HEK293 (cell line): Measurements from ENCODE around the gene DHFR.

Experiments used
- CTCF ChIA-PET: fragments of 350-600 bp; formaldehyde crosslinking; extraction: SDS; loops from one replicate; lab custom pipeline; 2021; ENCODE audit warnings: antibody characterized with exemption; lab: Yijun Ruan, JAX
- POLR2A ChIA-PET: fragments of 300-600 bp; formaldehyde crosslinking; extraction: SDS; loops from one replicate; lab custom pipeline; 2020; ENCODE audit warnings: antibody characterized with exemption, inconsistent platforms; lab: Yijun Ruan, JAX
- H3K27ac ChIP-seq: fragments of 200-500 bp; sonication (Bioruptor generic); 2 replicates; pipeline ENCODE4 v1.5.1; 2014; ENCODE audit warnings: low read depth, low read length, control low read depth, inconsistent platforms; ENCODE audit errors: extremely low read depth
- H3K36me3 ChIP-seq, 2 experiments: fragments of 200-500 bp in 1 of 2; sonication (Bioruptor generic) in 1 of 2; 1 replicate in 1 of 2; 2 replicates in 1 of 2; pipeline ENCODE4 v1.5.1; 2014 to 2017; ENCODE audit warnings: inconsistent platforms in 2 of 2, low read length in 2 of 2; ENCODE audit not compliant: control insufficient read depth in 2 of 2, insufficient read depth in 1 of 2
- H3K4me1 ChIP-seq: fragments of 200-500 bp; sonication (Bioruptor generic); 2 replicates; pipeline ENCODE4 v1.5.1; 2014; ENCODE audit warnings: mild to moderate bottlenecking, low read length, inconsistent platforms; ENCODE audit not compliant: control insufficient read depth, insufficient read depth
- H3K4me3 ChIP-seq: 2 replicates; pipeline ENCODE4 v1.5.1; 2011; ENCODE audit warnings: low read depth, mild to moderate bottlenecking, control low read depth, low read length, moderate library complexity
- H3K9me3 ChIP-seq: fragments of 200-500 bp; sonication (Bioruptor generic); 2 replicates; pipeline ENCODE4 v1.5.1; 2014; ENCODE audit warnings: low read depth, low read length, inconsistent platforms; ENCODE audit not compliant: control insufficient read depth, insufficient read depth
- FEZF1 ChIP-seq: fragments of 450-650 bp; formaldehyde crosslinking; IDR thresholded peaks from 2 replicates; pipeline ENCODE4 v1.5.1; 2016; ENCODE audit warnings: missing biosample characterization, missing genetic modification characterization
- GLIS1 ChIP-seq: fragments of 450-650 bp; formaldehyde crosslinking; IDR thresholded peaks from 2 replicates; pipeline ENCODE4 v1.5.1; 2016; ENCODE audit warnings: missing biosample characterization, missing genetic modification characterization
- HIC1 ChIP-seq: fragments of 450-650 bp; formaldehyde crosslinking; IDR thresholded peaks from 2 replicates; pipeline ENCODE4 v1.5.1; 2016; ENCODE audit warnings: missing biosample characterization, missing genetic modification characterization
- KLF1 ChIP-seq: fragments of 450-650 bp; formaldehyde crosslinking; IDR thresholded peaks from 2 replicates; pipeline ENCODE4 v1.5.1; 2016; ENCODE audit warnings: missing biosample characterization, missing genetic modification characterization
- KLF7 ChIP-seq: fragments of 450-650 bp; formaldehyde crosslinking; IDR thresholded peaks from 2 replicates; pipeline ENCODE4 v1.5.1; 2016; ENCODE audit warnings: missing biosample characterization, missing genetic modification characterization, borderline replicate concordance
- KLF8 ChIP-seq: fragments of 450-650 bp; formaldehyde crosslinking; IDR thresholded peaks from 2 replicates; pipeline ENCODE4 v1.5.1; 2016; ENCODE audit warnings: missing biosample characterization, missing genetic modification characterization
- KLF9 ChIP-seq: fragments of 450-650 bp; formaldehyde crosslinking; IDR thresholded peaks from 2 replicates; pipeline ENCODE4 v1.5.1; 2016; ENCODE audit warnings: missing biosample characterization, missing genetic modification characterization, low read depth
- PRDM4 ChIP-seq: fragments of 450-650 bp; formaldehyde crosslinking; IDR thresholded peaks from 2 replicates; pipeline ENCODE4 v1.5.1; 2017; ENCODE audit warnings: missing biosample characterization, missing genetic modification characterization
- SP2 ChIP-seq: fragments of 450-650 bp; formaldehyde crosslinking; IDR thresholded peaks from 2 replicates; pipeline ENCODE4 v1.5.1; 2016; ENCODE audit warnings: missing biosample characterization, missing genetic modification characterization
- ZBTB17 ChIP-seq: fragments of 450-650 bp; formaldehyde crosslinking; IDR thresholded peaks from 2 replicates; pipeline ENCODE4 v1.5.1; 2016; ENCODE audit warnings: missing biosample characterization, missing genetic modification characterization
- ZBTB49 ChIP-seq: fragments of 450-650 bp; formaldehyde crosslinking; IDR thresholded peaks from 2 replicates; pipeline ENCODE4 v1.5.1; 2016; ENCODE audit warnings: missing biosample characterization, missing genetic modification characterization, low read depth
- ZFP41 ChIP-seq: fragments of 450-650 bp; formaldehyde crosslinking; IDR thresholded peaks from 2 replicates; pipeline ENCODE4 v1.5.1; 2016; ENCODE audit warnings: missing biosample characterization, missing genetic modification characterization, borderline replicate concordance
- ZNF146 ChIP-seq: fragments of 450-650 bp; formaldehyde crosslinking; IDR thresholded peaks from 2 replicates; pipeline ENCODE4 v1.5.1; 2016; ENCODE audit warnings: missing biosample characterization, missing genetic modification characterization
- ZNF248 ChIP-seq: fragments of 450-650 bp; formaldehyde crosslinking; IDR thresholded peaks from 2 replicates; pipeline ENCODE4 v1.5.1; 2017; ENCODE audit warnings: missing biosample characterization, missing genetic modification characterization
- ZNF366 ChIP-seq: fragments of 450-650 bp; formaldehyde crosslinking; conservative IDR thresholded peaks from 2 replicates; pipeline ENCODE4 v1.5.1; 2016; ENCODE audit warnings: missing biosample characterization, missing genetic modification characterization
- ZNF391 ChIP-seq: fragments of 450-650 bp; formaldehyde crosslinking; IDR thresholded peaks from 2 replicates; pipeline ENCODE4 v1.5.1; 2016; ENCODE audit warnings: low read depth, missing biosample characterization, missing genetic modification characterization, borderline replicate concordance
- ZNF449 ChIP-seq: fragments of 450-650 bp; formaldehyde crosslinking; IDR thresholded peaks from 2 replicates; pipeline ENCODE4 v1.5.1; 2017; ENCODE audit warnings: missing biosample characterization, mild to moderate bottlenecking, missing genetic modification characterization, moderate library complexity
- ZNF514 ChIP-seq: fragments of 450-650 bp; formaldehyde crosslinking; IDR thresholded peaks from 2 replicates; pipeline ENCODE4 v1.5.1; 2016; ENCODE audit warnings: missing biosample characterization, missing genetic modification characterization
- ZNF548 ChIP-seq: fragments of 450-650 bp; formaldehyde crosslinking; IDR thresholded peaks from 2 replicates; pipeline ENCODE4 v1.5.1; 2016; ENCODE audit warnings: missing biosample characterization, missing genetic modification characterization
- ZNF571 ChIP-seq: fragments of 450-650 bp; formaldehyde crosslinking; IDR thresholded peaks from 2 replicates; pipeline ENCODE4 v1.5.0; 2017; ENCODE audit warnings: missing biosample characterization, missing genetic modification characterization
- ZNF610 ChIP-seq: fragments of 450-650 bp; formaldehyde crosslinking; IDR thresholded peaks from 2 replicates; pipeline ENCODE4 v1.5.1; 2016; ENCODE audit warnings: missing biosample characterization, missing genetic modification characterization, borderline replicate concordance
- ZNF677 ChIP-seq: fragments of 450-650 bp; IDR thresholded peaks from 2 replicates; pipeline ENCODE4 v1.5.0; 2018; ENCODE audit warnings: missing biosample characterization, mild to moderate bottlenecking, missing genetic modification characterization, moderate library complexity
- ZNF701 ChIP-seq: fragments of 450-650 bp; formaldehyde crosslinking; IDR thresholded peaks from 2 replicates; pipeline ENCODE4 v1.5.1; 2016; ENCODE audit warnings: missing biosample characterization, missing genetic modification characterization
- ZNF776 ChIP-seq: fragments of 450-650 bp; formaldehyde crosslinking; IDR thresholded peaks from 2 replicates; pipeline ENCODE4 v1.5.0; 2017; ENCODE audit warnings: missing biosample characterization, missing genetic modification characterization, borderline replicate concordance
- ZSCAN4 ChIP-seq: fragments of 450-650 bp; formaldehyde crosslinking; IDR thresholded peaks from 2 replicates; pipeline ENCODE4 v1.5.1; 2017; ENCODE audit warnings: missing biosample characterization, missing genetic modification characterization

The DHFR gene

GRCh38 chr5:80591352-80591751 lies 63.4 kb downstream of the DHFR start:
- H3K27ac ChIP-seq, result no peak overlapping the region
- H3K4me3 ChIP-seq, result no peak overlapping the region
- TF ChIP-seq KLF1 (tag by site-specific recombination), result no peak
- no peak for TF ChIP-seq ZBTB49 (tag by site-specific recombination)
- TF ChIP-seq ZNF248 (tag by site-specific recombination), result no peak
- TF ChIP-seq ZNF449, result no peak
- TF ChIP-seq ZNF776 (tag by site-specific recombination), result no peak
- TF ChIP-seq FEZF1, result no peak
- TF ChIP-seq ZNF391 (tag by site-specific recombination), result no peak
- no peak for TF ChIP-seq ZNF366 (tag by site-specific recombination)
- no peak for TF ChIP-seq ZSCAN4 (tag by site-specific recombination)
- TF ChIP-seq ZBTB17 (tag by site-specific recombination), result no peak
- no peak for TF ChIP-seq ZNF146 (tag by site-specific recombination)
- no peak for TF ChIP-seq ZNF701 (tag by site-specific recombination)
- no peak for TF ChIP-seq HIC1 (tag by site-specific recombination)
- TF ChIP-seq SP2 (tag by site-specific recombination), result no peak
- no peak for TF ChIP-seq ZNF514 (tag by site-specific recombination)
- no peak for TF ChIP-seq PRDM4 (tag by site-specific recombination)
- ChIA-PET POLR2A (no interaction called here), CTCF (interaction anchor here (0.6 kb wide), 1 partner anchor 9 kb away, joined by 3 read pairs; no protein-coding TSS in a partner anchor)
- no peaks in the 10 kb centered on the region for H3K36me3 ChIP-seq
- no peaks in the 10 kb centered on the region for H3K4me1 ChIP-seq
- no peaks in the 10 kb centered on the region for H3K9me3 ChIP-seq

- Histone ChIP-seq H3K4me3 (no peak overlapping the region), H3K36me3 (no peaks in the 10 kb centered on the region), H3K4me1 (no peaks in the 10 kb centered on the region), H3K9me3 (no peaks in the 10 kb centered on the region), H3K27ac (no peak overlapping the region)
- CTCF ChIA-PET, result no interaction called here
- POLR2A ChIA-PET, result no interaction called here
- TF ChIP-seq KLF8 (tag by site-specific recombination) (no peak), GLIS1 (tag by site-specific recombination) (no peak), ZNF610 (tag by site-specific recombination) (no peak), KLF7 (no peak), KLF9 (no peak), HIC1 (tag by site-specific recombination) (no peak), ZNF571 (no peak), ZFP41 (tag by site-specific recombination) (no peak), ZNF548 (no peak), ZNF677 (no peak)
Observed at GRCh38 chr5:80590766-80591165, 64.0 kb downstream of the DHFR start.
